Uterus (tissue), 4 donors: Measurements from ENCODE around the gene SMIM13. TPM values are rescaled to one million over a fixed set of nuclear protein-coding genes. Genes with fewer than 3 reads are reported as not detected.

Experiments
- DNase-seq, 2 donors: peaks; one replicate each; pipeline ENCODE4 v3.0.0-alpha.2; 2019 to 2020
- H3K27ac ChIP-seq, 2 donors: fragments of 200-600 bp; sonication (generic); 1 replicate in 1 of 2; 2 replicates in 1 of 2; pipeline ENCODE4 v1.5.1; 2016 to 2018
- H3K27me3 ChIP-seq, 2 donors: fragments of 200-600 bp; sonication (generic); one replicate each; pipeline ENCODE4 v1.5.1; 2018 to 2019; ENCODE audit warnings: control low read depth in 1 of 2
- H3K36me3 ChIP-seq, 2 donors: fragments of 200-600 bp; sonication (generic); one replicate each; pipeline ENCODE4 v1.5.1; 2019; ENCODE audit warnings: control low read depth in 1 of 2
- H3K4me1 ChIP-seq, 2 donors: fragments of 200-600 bp; sonication (generic); one replicate each; pipeline ENCODE4 v1.5.1; 2018 to 2019; ENCODE audit warnings: control low read depth in 1 of 2
- H3K4me3 ChIP-seq, 2 donors: fragments of 200-600 bp; sonication (generic); 1 replicate in 1 of 2; 2 replicates in 1 of 2; pipeline ENCODE4 v1.5.1; 2018 to 2019; ENCODE audit warnings: mild to moderate bottlenecking in 1 of 2
- H3K9me3 ChIP-seq, 2 donors: fragments of 200-600 bp; sonication (generic); one replicate each; pipeline ENCODE4 v1.5.1; 2019; ENCODE audit warnings: control low read depth in 1 of 2
- POLR2A ChIP-seq, 2 donors: fragments of 450-650 bp; IDR thresholded peaks; one replicate each; pipeline ENCODE4 v1.6.1; 2016; ENCODE audit warnings: antibody characterized with exemption in 2 of 2, mild to moderate bottlenecking in 1 of 2, moderate library complexity in 1 of 2
- intact Hi-C: fragments of 100-400 bp; cut with DNase I; formaldehyde crosslinking; loops from one replicate; pipeline ENCODE4 v1.15.1; 2023; ENCODE audit warnings: low total_unique reads
- total RNA-seq, 4 donors: library from RNA; depleted of rRNA in 3 of 4; stranded (reverse); fragments of >200 nt in 3 of 4; gene quantifications; one replicate each; pipeline versions ENCODE4 v1.1.0 to v1.2.4, GENCODE V29; 2014 to 2023
- TF ChIP-seq, protein P1 (sequence below), 4 experiments: fragments of 200-600 bp in 2 of 4; fragments of 450-650 bp in 2 of 4; sonication (generic) in 2 of 4; IDR thresholded peaks; one replicate each; pipeline ENCODE4 v1.5.1; 2016 to 2019; ENCODE audit warnings: antibody characterized with exemption in 4 of 4, mild to moderate bottlenecking in 2 of 4, moderate library complexity in 1 of 4
- donor health status: DM: yes; HTN: yes; CAD: no.

SMIM13 gene
- total RNA-seq, 4 donors from 2014 or later, result 4.4 to 25.2 (median 11.4) TPM

DNA sequence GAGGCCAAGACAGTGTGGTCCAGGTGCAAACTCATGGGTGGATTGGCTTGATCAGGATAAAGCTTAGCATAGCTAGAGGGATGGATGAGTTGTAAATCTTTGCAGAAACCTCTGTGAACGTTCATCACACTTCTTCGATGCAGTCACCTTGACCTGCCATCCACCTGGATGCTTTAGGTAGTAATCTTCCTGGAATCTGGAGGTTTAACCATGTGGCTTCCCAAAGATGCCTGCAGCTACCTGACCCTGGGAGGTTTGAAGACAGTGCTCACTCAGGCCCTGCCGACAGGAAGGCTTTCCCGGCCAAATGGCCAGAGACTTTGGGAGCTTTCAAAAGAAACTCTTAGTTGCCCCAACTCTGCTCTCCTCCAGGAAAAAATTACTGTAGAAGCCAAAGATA, 73.3 kb downstream of the SMIM13 start:
- no peak for TF ChIP-seq POLR2A (IDR thresholded peaks at IDR 0.05)
- TF ChIP-seq, protein P1, sequence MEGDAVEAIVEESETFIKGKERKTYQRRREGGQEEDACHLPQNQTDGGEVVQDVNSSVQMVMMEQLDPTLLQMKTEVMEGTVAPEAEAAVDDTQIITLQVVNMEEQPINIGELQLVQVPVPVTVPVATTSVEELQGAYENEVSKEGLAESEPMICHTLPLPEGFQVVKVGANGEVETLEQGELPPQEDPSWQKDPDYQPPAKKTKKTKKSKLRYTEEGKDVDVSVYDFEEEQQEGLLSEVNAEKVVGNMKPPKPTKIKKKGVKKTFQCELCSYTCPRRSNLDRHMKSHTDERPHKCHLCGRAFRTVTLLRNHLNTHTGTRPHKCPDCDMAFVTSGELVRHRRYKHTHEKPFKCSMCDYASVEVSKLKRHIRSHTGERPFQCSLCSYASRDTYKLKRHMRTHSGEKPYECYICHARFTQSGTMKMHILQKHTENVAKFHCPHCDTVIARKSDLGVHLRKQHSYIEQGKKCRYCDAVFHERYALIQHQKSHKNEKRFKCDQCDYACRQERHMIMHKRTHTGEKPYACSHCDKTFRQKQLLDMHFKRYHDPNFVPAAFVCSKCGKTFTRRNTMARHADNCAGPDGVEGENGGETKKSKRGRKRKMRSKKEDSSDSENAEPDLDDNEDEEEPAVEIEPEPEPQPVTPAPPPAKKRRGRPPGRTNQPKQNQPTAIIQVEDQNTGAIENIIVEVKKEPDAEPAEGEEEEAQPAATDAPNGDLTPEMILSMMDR (IDR thresholded peaks at IDR 0.05), result no peak
- no peak for DNase-seq
- no peak overlapping the region for H3K4me3 ChIP-seq
- intact Hi-C loops, result no loop called here
- H3K9me3 ChIP-seq, result no peaks in the 10 kb centered on the region
- no peaks in the 10 kb centered on the region for H3K4me1 ChIP-seq
- H3K36me3 ChIP-seq, result no peaks in the 10 kb centered on the region
- H3K27ac ChIP-seq, result no peak overlapping the region
- no peaks in the 10 kb centered on the region for H3K27me3 ChIP-seq

DNA sequence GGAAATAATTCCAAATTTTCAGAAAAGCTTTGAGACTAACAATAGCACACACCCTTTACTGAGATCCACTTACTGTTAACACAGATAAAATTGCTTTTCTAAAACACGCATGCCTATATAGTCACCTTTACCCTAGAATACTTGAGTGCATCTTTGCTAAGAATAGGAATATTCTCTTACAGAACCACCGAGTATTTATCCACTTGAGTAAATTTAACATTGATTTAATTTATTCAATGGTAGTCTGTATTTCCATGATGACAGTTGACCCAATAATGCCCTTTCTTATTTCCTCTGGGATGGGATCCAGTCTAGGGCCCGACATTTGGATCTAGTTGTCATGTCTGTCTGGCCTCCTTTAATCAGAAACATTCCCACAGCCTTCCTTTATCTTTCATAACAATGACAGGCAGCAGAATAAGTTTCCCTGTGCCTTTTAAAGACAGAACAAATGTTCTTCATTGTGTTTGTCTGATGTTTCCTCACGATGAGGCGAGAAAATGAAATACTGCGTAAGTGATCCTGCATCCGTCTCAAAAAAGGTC, 74.5 kb downstream of the SMIM13 start:
- Histone ChIP-seq H3K9me3 (no peaks in the 10 kb centered on the region), H3K36me3 (no peaks in the 10 kb centered on the region), H3K4me3 (no peak overlapping the region), H3K27ac (no peak overlapping the region), H3K4me1 (no peaks in the 10 kb centered on the region), H3K27me3 (no peaks in the 10 kb centered on the region)
- TF ChIP-seq, protein P1 (IDR thresholded peaks at IDR 0.05), result no peak
- no peak for TF ChIP-seq POLR2A (IDR thresholded peaks at IDR 0.05)
- intact Hi-C loops, result no loop called here
- no peak for DNase-seq

DNA sequence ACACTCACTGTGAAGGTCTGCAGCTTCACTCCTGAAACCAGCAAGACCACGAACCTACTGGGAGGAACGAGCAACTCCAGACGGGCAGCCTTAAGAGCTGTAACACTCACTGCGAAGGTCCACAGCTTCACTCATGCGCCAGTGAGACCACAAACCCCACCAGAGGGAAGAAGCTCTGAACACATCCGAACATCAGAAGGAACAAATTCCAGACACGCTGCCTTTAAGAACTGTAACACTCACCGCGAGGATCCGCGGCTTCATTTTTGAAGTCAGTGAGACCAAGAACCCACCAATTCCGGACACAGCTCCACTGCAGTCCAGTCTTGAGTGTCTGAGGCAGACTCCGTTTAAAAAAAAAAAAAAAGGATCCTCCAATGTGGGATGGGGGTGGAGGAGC, 78.3 kb downstream of the SMIM13 start:
- no peak for DNase-seq
- intact Hi-C loops, result loop anchor here (10.0 kb wide), 1 partner anchor 323 kb away; no protein-coding TSS in a partner anchor

DNA sequence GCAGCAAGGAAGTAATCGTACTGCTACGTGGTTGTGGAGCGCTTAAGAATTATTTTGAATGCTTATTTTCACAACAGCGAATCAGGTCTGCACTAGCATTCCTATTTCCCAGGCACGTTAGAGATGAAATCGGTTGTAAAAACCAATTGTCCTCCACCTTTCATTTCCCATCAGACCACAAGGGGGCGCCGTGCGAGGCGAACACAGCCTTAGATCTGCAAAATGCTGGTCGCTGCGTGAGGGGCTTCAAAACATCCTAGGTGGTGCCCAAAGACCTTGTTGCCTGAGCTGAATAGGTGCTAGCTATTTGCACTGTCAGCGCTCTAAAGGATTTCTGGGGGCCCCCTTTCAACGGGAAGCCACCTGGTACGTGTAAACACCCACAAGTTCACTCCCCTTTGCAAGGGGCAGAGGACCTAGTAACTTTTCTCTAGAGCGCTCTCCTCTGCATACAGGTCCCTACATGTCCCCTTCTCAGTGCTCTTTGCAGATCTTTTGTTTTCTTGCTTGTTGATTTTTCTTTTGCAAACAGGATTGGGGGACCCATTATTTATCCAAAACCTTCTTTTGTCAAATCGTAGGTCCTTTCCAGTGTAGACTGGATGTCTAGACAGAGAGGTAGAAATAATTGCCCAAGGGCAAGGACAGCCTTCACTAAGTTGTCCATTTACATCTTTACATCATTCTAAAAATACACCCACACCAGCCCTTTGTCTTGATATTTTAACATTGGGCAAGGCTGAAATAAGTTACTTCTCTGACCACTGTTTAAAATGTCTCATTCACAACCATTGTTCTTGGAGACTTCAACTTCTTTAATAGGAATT, 79.1 kb downstream of the SMIM13 start:
- Histone ChIP-seq H3K9me3 (no peaks in the 10 kb centered on the region), H3K27me3 (no peaks in the 10 kb centered on the region), H3K27ac (no peak overlapping the region), H3K36me3 (no peaks in the 10 kb centered on the region), H3K4me3 (no peak overlapping the region), H3K4me1 (no peaks in the 10 kb centered on the region)
- intact Hi-C loops, result loop anchor here (10.0 kb wide), 1 partner anchor 322 kb away; no protein-coding TSS in a partner anchor
- no peak for TF ChIP-seq POLR2A (IDR thresholded peaks at IDR 0.05)
- TF ChIP-seq, protein P1 (IDR thresholded peaks at IDR 0.05), result peak; percentile 68 to 74 (median 73)
- peak; percentile 64 to 66 for DNase-seq

More for the DNA sequence above, 78.3 kb downstream of the SMIM13 start:
- no peaks in the 10 kb centered on the region for H3K27me3 ChIP-seq
- H3K36me3 ChIP-seq, result no peaks in the 10 kb centered on the region
- H3K9me3 ChIP-seq, result no peaks in the 10 kb centered on the region
- no peak overlapping the region for H3K4me3 ChIP-seq
- H3K27ac ChIP-seq, result no peak overlapping the region
- H3K4me1 ChIP-seq, result no peaks in the 10 kb centered on the region
- TF ChIP-seq, protein P1 (IDR thresholded peaks at IDR 0.05), result no peak
- no peak for TF ChIP-seq POLR2A (IDR thresholded peaks at IDR 0.05)

DNA sequence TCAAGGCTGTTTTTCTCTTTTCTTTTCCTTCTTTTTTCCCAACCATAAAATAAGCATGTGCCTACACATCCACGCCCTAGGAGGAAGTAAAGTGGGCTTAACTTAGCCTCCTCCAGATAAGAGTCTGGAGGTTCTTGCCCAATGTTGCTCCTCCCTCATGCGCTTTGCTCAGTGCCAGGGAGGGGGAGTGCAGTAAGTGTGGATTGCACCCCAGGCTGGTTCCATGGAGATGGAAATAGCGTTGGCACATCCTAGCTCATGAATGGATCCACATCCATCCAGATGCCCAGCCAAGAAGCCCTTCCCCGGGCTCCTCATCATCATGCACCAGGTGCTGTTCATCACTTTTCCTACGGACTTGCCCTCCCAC, 80.6 kb downstream of the SMIM13 start:
- H3K27me3 ChIP-seq, result no peaks in the 10 kb centered on the region
- intact Hi-C loops, result loop anchor here (10.0 kb wide), 1 partner anchor 321 kb away; no protein-coding TSS in a partner anchor
- H3K27ac ChIP-seq, result no peak overlapping the region
- no peaks in the 10 kb centered on the region for H3K4me1 ChIP-seq
- TF ChIP-seq POLR2A (IDR thresholded peaks at IDR 0.05), result no peak
- TF ChIP-seq, protein P1 (IDR thresholded peaks at IDR 0.05), result no peak
- H3K4me3 ChIP-seq, result no peak overlapping the region
- H3K9me3 ChIP-seq, result no peaks in the 10 kb centered on the region
- DNase-seq, result no peak
- no peaks in the 10 kb centered on the region for H3K36me3 ChIP-seq
